BE2C (cell line): Measurements from ENCODE around the gene FBXW8.

Source experiments
- DNase-seq: peaks from one replicate; pipeline ENCODE4 v3.0.0-alpha.2; 2020
- H3K27me3 ChIP-seq: fragments of 250-450 bp; sonication (Bioruptor Pico); 2 replicates; pipeline ENCODE4 v1.5.1; 2020; ENCODE audit warnings: mild to moderate bottlenecking
- H3K36me3 ChIP-seq: fragments of 250-450 bp; sonication (Bioruptor Pico); 2 replicates; pipeline ENCODE4 v1.5.1; 2020; ENCODE audit warnings: mild to moderate bottlenecking
- H3K4me1 ChIP-seq: fragments of 250-450 bp; sonication (Bioruptor Pico); 2 replicates; pipeline ENCODE4 v1.5.1; 2020
- H3K4me3 ChIP-seq: 2 replicates; pipeline ENCODE4 v1.5.1; 2011; ENCODE audit warnings: low read depth, low read length
- H3K9me3 ChIP-seq: fragments of 250-450 bp; sonication (Bioruptor Pico); 2 replicates; pipeline ENCODE4 v1.5.1; 2020
- CTCF ChIP-seq: IDR thresholded peaks from 2 replicates; pipeline ENCODE4 v1.5.1; 2012; ENCODE audit warnings: mild to moderate bottlenecking, low read depth, low read length

Gene FBXW8

DNA sequence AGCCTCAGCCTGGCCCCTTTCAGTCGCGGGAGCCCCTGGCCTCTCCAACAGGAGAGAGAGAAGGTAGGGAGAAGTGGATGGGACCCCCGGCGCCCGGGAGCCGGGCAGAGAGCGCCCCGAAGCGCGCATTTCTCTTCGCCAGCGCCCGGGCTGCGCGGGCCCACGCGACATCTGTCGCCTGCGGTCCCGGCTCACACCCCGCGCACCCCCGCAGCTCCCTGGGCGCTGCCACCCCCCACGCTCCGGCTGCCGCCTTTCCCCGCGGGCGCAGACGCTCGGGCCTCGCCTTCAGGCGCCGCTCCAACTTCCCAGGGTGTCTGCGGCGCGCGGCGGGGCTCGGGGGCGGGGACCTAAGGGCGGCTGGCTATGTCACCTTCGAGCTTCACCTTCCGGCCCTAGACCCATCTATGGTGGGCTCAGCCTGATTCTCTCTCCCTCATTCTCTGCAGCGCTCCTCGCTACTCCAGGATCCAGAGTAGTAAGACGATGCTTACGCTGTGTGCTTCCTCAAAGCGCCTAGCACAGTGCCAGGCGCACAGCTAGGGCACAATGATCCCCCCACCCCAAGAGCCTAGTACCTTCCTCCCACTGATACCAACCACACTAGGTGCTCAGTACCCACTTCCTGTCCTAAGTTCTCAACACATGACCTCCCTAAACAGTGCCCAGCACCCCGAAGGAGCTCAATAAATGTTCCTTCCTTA, 31.1 kb upstream of the FBXW8 start:
- Histone ChIP-seq H3K27me3 (peaks cover 66% of the 10 kb centered on the region), H3K36me3 (no peaks in the 10 kb centered on the region), H3K4me1 (0 out of 2 replicates have a peak, but pooled peaks cover under 1% of the 10 kb centered on the region), H3K4me3 (peak overlapping the region; percentile 63), H3K9me3 (no peaks in the 10 kb centered on the region; the same call in 1 of the 2 replicates)
- no peak for TF ChIP-seq CTCF
- DNase-seq = no peak

GRCh38 chr12:116880213-116880816, 30.4 kb upstream of the FBXW8 start:
- H3K4me1 ChIP-seq = 0 out of 2 replicates have a peak, but pooled peaks cover 3% of the 10 kb centered on the region

DNA sequence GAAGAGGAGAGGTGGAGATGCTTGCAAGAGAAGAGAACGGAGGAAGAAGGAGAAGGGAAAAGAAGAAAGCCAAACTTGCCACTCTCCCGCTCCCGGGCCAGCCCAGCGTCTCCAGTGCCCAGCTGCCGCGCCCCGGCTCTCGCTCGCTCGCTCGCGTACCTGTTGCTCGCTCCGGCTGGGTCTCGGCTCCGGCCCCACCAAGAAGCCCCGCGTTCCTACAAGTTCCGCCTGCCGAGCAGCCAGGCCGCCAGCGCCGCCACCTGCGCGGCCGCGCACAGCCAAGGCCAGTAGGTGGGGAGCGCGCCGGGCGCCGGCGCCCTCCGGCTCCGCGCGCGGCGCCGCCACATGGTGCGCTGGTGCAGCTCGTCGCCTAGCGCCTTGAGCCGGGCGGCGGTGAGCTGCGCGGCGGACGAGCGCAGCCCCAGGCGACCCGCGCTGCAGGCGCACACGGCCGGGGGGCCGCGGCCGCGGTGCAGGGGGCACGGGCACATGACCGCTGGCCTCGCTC, 29.9 kb upstream of the FBXW8 start:
- TF ChIP-seq CTCF = no peak
- 0 out of 2 replicates have a peak, but pooled peaks cover 3% of the 10 kb centered on the region for H3K4me1 ChIP-seq
- peaks cover 66% of the 10 kb centered on the region for H3K27me3 ChIP-seq
- H3K4me3 ChIP-seq = peak overlapping the region; percentile 63
- no peaks in the 10 kb centered on the region for H3K9me3 ChIP-seq
- DNase-seq = peak; percentile 69
- H3K36me3 ChIP-seq = no peaks in the 10 kb centered on the region

More at GRCh38 chr12:116880213-116880816, 30.4 kb upstream of the FBXW8 start:
- Histone ChIP-seq H3K27me3 (peaks cover 66% of the 10 kb centered on the region), H3K4me3 (peak overlapping the region; percentile 63), H3K36me3 (no peaks in the 10 kb centered on the region), H3K9me3 (no peaks in the 10 kb centered on the region; the same call in 1 of the 2 replicates)
- no peak for TF ChIP-seq CTCF
- DNase-seq = no peak

DNA sequence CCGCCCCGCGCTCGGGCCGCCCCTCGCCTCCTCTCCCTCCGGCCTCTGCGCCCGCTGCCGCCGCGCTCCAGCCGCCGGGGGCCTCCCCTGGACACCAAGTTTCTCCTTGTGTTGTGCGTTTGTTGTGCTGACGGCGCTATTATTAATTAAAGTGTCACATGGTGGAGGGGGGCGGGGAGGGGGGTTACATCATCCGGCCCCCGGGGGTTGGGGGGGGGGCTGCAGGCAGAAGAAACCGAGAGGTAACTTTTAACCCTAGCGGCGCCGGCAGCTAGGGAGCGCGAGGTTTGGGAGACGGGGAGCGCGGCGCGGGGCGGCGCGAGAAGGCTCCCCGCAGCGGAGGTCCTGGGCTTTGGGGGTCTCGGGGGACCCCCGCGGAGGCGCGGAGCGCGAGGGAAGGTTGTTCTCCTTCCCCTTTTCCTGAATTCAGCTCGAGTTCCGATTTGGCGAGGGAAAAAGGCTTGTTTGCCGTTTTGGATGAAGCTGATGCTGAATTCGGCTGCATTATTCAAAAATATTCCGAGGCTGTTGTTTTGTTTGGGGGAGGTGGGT, 29.3 kb upstream of the FBXW8 start, which contains the start of gene HRK:
TSS of gene HRK (minus strand) at position 117 of the 552 bp plus-strand sequence. CDS start 134 bp downstream, outside the sequence.
- H3K4me3 ChIP-seq = peak within 1 kb of the TSS; percentile 63
- peak; percentile 45 for DNase-seq
- no peaks in the 10 kb centered on the region for H3K36me3 ChIP-seq
- TF ChIP-seq CTCF = no peak
- H3K27me3 ChIP-seq = peaks cover 66% of the 10 kb centered on the region
- H3K9me3 ChIP-seq = no peaks in the 10 kb centered on the region
- 0 out of 2 replicates have a peak, but pooled peaks cover 3% of the 10 kb centered on the region for H3K4me1 ChIP-seq

DNA sequence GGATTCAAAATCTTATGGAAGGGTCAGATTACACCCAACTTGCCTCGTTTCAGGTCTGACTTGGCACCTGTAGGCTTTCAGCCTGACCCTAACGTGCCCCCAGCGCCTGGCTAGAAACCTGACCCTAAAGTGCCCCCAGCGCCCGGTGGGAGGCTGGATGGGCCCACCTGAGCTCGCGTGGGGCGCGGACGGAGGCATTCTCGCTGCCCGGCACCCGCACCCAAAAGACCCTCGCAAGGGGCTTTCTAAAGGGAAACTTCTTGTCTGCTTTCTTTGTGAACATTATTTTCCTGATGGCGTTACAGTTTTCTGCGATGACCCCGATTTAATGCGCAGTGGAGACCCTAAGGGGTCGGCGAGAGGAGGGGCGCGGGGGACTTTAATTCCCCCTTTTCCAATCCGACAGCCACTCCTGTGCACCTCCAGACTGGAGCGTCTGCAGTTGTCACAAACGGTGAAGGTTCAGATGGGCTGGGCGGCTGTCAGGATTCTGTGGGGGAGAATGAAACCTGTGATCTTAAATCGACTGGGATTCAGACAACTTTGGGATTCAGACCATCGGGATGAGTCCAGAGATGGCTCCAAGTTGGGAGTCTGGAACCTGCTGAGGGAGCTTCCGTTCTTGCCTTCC, 28.8 kb upstream of the FBXW8 start:
- Histone ChIP-seq H3K27me3 (peaks cover 66% of the 10 kb centered on the region), H3K9me3 (no peaks in the 10 kb centered on the region), H3K4me1 (0 out of 2 replicates have a peak, but pooled peaks cover 3% of the 10 kb centered on the region), H3K4me3 (peak overlapping the region; percentile 59), H3K36me3 (no peaks in the 10 kb centered on the region)
- no peak for TF ChIP-seq CTCF
- DNase-seq = no peak
